OCI-LY7 (cell line): ENCODE data around the gene CRK. TPM values are rescaled to one million over a fixed set of nuclear protein-coding genes. Genes with fewer than 3 reads are reported as not detected.
A peak's percentile ranks its signal among the peaks of the same experiment; 100 is the strongest.

Source experiments
- BruUV-seq: library from RNA; stranded (reverse); fragments of 400-500 nt; replicated peaks from 2 replicates; lab custom pipeline; 2021; lab: Mats Ljungman, UMichigan
- CTCF ChIA-PET: fragments of 300-600 bp; sonication (Branson Sonifier 250); formaldehyde crosslinking; loops from one replicate; lab custom pipeline; 2022; ENCODE audit warnings: antibody characterized with exemption; ENCODE audit not compliant: unreplicated experiment; lab: Charles Lee
- POLR2A ChIA-PET: fragments of 300-600 bp; sonication (Branson Sonifier 250); formaldehyde crosslinking; loops from one replicate; lab custom pipeline; 2022; ENCODE audit warnings: antibody characterized with exemption; lab: Charles Lee
- DNase-seq: peaks from one replicate; pipeline ENCODE4 v3.0.0-alpha.2; 2015; ENCODE audit warnings: low spot score
- H2AFZ ChIP-seq: fragments of 200-600 bp; sonication (generic), shearing (Covaris generic); 2 replicates; pipeline ENCODE4 v1.6.1; 2014; ENCODE audit warnings: mild to moderate bottlenecking, antibody characterized with exemption, low read length, moderate library complexity
- H3K27ac ChIP-seq: fragments of 200-600 bp; sonication (generic); 2 replicates; pipeline ENCODE4 v1.5.1; 2014; ENCODE audit warnings: mixed run types, low read depth, mild to moderate bottlenecking, moderate library complexity, low read length, inconsistent platforms; ENCODE audit not compliant: poor library complexity, severe bottlenecking
- H3K36me3 ChIP-seq: fragments of 200-600 bp; sonication (generic); 2 replicates; pipeline ENCODE4 v1.6.1; 2014; ENCODE audit warnings: mild to moderate bottlenecking, antibody characterized with exemption, low read length, moderate library complexity, mixed read lengths; ENCODE audit not compliant: insufficient read depth
- H3K4me1 ChIP-seq: fragments of 200-600 bp; sonication (generic); 2 replicates; pipeline ENCODE4 v1.5.1; 2014; ENCODE audit warnings: mild to moderate bottlenecking, low read length; ENCODE audit not compliant: insufficient read depth, poor library complexity, severe bottlenecking
- H3K4me2 ChIP-seq: fragments of 200-600 bp; sonication (generic); 2 replicates; pipeline ENCODE4 v1.6.1; 2014; ENCODE audit warnings: mild to moderate bottlenecking, low read length
- H3K4me3 ChIP-seq: fragments of 200-600 bp; sonication (generic); 2 replicates; pipeline ENCODE4 v1.5.1; 2014; ENCODE audit warnings: mild to moderate bottlenecking, low read depth, low read length; ENCODE audit not compliant: poor library complexity, severe bottlenecking
- H3K79me2 ChIP-seq: fragments of 200-600 bp; sonication (generic); 2 replicates; pipeline ENCODE4 v1.6.1; 2016; ENCODE audit warnings: low read depth, mild to moderate bottlenecking, low read length, moderate library complexity, mixed read lengths; ENCODE audit not compliant: insufficient read depth
- H3K9me2 ChIP-seq: fragments of 200-600 bp; sonication (generic); 2 replicates; pipeline ENCODE4 v1.6.1; 2016; ENCODE audit warnings: mild to moderate bottlenecking, low read length, mixed read lengths; ENCODE audit not compliant: insufficient read depth
- H3K9me3 ChIP-seq: fragments of 200-600 bp; sonication (generic); 2 replicates; pipeline ENCODE4 v1.6.1; 2014; ENCODE audit warnings: mild to moderate bottlenecking, mixed run types, low read length, mixed read lengths
- H4K20me1 ChIP-seq: fragments of 200-600 bp; sonication (generic); 2 replicates; pipeline ENCODE4 v1.6.1; 2014; ENCODE audit warnings: mild to moderate bottlenecking, antibody characterized with exemption, low read length, moderate library complexity, mixed read lengths; ENCODE audit not compliant: insufficient read depth
- EZH2phosphoT487 ChIP-seq: fragments of 200-600 bp; sonication (generic); IDR thresholded peaks from 2 replicates; pipeline ENCODE4 v1.6.1; 2018; ENCODE audit warnings: low read depth, borderline replicate concordance, mild to moderate bottlenecking, mixed run types, antibody characterized with exemption, low read length, moderate library complexity, mixed read lengths
- intact Hi-C: fragments of 100-400 bp; cut with micrococcal nuclease; formaldehyde crosslinking; loops from one replicate; pipeline ENCODE4 v1.10.0; 2022; ENCODE audit not compliant: unreplicated experiment
- total RNA-seq, 2 experiments: library from RNA; depleted of rRNA in 1 of 2; stranded (reverse); fragments of >200 nt in 1 of 2; shearing (Covaris generic) in 1 of 2; gene quantifications; 2 replicates each; pipeline ENCODE4 v1.2.3, GENCODE V29; 2014 to 2022
- TF ChIP-seq, protein P1 (sequence below): fragments of 200-600 bp; sonication (generic); conservative IDR thresholded peaks from 2 replicates; pipeline ENCODE4 v1.5.1; 2014; ENCODE audit warnings: mild to moderate bottlenecking, antibody characterized with exemption, low read length, moderate library complexity, mixed read lengths

Gene CRK
- total RNA-seq, 2 experiments from 2014 or later: 30.4 to 32.0 TPM

DNA sequence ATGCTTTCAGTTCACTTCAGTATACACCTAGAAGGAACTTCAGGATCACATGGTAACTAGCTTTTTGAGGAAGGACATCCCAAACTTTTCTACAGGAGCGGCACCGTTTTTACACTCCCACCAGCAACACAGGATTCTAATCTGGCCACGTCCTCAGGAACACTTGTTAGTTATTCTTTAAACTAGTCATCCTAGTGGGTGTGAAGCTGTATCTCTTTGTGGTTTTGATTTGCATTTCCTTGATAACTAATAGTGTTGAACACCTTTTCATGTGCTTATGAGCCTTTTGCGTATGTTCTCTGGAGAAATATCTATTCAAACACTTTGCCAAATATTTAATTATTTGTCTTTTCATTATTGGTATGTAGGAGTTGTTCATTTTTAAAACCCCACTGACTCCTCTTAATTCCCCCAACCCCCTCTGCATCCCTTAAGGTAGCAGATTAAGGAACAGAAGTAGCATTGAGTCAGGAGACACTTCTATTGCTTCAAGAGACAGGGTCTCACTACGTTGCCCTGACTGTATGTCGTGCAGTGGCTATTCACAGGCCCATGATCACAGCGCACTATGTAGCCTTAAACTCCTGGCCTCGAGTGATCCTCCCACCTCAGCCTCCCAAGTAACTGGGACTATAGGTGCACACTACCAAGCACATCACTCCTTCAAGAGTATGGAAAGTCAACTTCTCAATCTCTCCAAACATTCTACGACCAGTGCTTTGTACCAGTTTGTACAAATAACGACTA, 81.4 kb downstream of the CRK start:
- H3K4me1 ChIP-seq: peaks cover 74% of the 10 kb centered on the region
- BruUV-seq: no TSS peak
- H3K27ac ChIP-seq: no peak overlapping the region
- POLR2A ChIA-PET: interaction anchor here (0.6 kb wide), 1 partner anchor 70 kb away, joined by 3 read pairs; no protein-coding TSS in a partner anchor
- H3K4me2 ChIP-seq: peak overlapping the region; percentile 9; the same call in 1 of the 2 replicates
- no peak overlapping the region for H3K4me3 ChIP-seq
- H2AFZ ChIP-seq: no peak overlapping the region
- no peaks in the 10 kb centered on the region for H3K9me2 ChIP-seq
- H4K20me1 ChIP-seq: peaks cover 63% of the 10 kb centered on the region
- intact Hi-C loops: no loop called here
- H3K9me3 ChIP-seq: no peaks in the 10 kb centered on the region
- TF ChIP-seq EZH2phosphoT487: no peak
- TF ChIP-seq, protein P1, sequence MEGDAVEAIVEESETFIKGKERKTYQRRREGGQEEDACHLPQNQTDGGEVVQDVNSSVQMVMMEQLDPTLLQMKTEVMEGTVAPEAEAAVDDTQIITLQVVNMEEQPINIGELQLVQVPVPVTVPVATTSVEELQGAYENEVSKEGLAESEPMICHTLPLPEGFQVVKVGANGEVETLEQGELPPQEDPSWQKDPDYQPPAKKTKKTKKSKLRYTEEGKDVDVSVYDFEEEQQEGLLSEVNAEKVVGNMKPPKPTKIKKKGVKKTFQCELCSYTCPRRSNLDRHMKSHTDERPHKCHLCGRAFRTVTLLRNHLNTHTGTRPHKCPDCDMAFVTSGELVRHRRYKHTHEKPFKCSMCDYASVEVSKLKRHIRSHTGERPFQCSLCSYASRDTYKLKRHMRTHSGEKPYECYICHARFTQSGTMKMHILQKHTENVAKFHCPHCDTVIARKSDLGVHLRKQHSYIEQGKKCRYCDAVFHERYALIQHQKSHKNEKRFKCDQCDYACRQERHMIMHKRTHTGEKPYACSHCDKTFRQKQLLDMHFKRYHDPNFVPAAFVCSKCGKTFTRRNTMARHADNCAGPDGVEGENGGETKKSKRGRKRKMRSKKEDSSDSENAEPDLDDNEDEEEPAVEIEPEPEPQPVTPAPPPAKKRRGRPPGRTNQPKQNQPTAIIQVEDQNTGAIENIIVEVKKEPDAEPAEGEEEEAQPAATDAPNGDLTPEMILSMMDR: no peak
- CTCF ChIA-PET: no interaction called here
- peaks cover 100% of the 10 kb centered on the region for H3K79me2 ChIP-seq
- peaks cover 89% of the 10 kb centered on the region for H3K36me3 ChIP-seq
- no peak for DNase-seq

DNA sequence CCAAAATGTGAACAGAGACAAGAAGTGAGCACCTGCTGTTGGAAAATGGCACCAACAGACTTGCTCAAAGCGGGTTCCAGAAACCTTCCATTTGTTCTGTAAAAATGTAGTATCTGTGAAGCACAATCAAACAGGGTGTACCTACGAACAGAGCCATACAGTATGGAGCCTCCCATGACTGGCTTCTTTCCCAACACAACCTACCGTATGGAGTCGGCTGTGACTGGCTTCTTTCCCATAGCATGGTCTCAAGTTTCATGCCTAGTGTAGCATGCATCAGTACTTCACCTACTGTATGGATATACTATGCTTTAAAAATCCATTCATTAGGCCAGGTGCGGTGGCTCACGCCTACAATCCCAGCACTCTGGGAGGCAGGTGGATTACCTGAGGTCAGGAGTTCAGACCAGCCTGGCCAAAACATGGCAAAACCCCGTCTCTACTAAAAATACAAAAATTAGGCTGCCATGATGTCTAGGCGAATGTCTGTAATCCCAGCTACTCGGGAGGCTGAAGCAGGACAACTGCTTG, 82.3 kb downstream of the CRK start:
- no peak overlapping the region for H3K4me3 ChIP-seq
- BruUV-seq: no TSS peak
- H4K20me1 ChIP-seq: peaks cover 56% of the 10 kb centered on the region
- no peak overlapping the region for H3K4me2 ChIP-seq
- no peaks in the 10 kb centered on the region for H3K9me2 ChIP-seq
- peaks cover 66% of the 10 kb centered on the region for H3K4me1 ChIP-seq
- H3K9me3 ChIP-seq: no peaks in the 10 kb centered on the region
- intact Hi-C loops: no loop called here
- H3K79me2 ChIP-seq: peaks cover 100% of the 10 kb centered on the region
- no peak for DNase-seq
- CTCF ChIA-PET: no interaction called here
- no peak for TF ChIP-seq EZH2phosphoT487
- H3K27ac ChIP-seq: no peak overlapping the region
- H2AFZ ChIP-seq: no peak overlapping the region
- POLR2A ChIA-PET: no interaction called here
- peaks cover 80% of the 10 kb centered on the region for H3K36me3 ChIP-seq

DNA sequence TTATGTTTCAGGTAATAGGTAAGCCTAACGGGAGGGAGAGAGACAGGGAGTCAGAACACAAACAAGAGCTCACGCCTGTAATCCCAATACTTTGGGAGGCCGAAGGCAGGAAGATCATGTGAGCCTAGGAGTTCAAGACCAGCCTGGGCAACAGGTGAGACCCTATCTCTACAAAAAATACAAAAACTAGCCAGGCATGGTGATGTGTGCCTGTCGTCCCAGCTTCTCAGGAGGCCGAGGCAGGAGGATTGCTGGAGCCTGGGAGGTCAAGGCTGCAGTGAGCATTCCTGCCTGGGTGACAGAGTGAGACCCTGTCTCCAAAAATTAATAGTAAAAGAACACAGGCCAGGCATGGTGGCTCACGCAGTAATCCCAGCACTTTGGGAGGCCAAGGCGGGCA, 83.4 kb downstream of the CRK start:
- H2AFZ ChIP-seq: no peak overlapping the region
- intact Hi-C loops: no loop called here
- H3K36me3 ChIP-seq: peaks cover 69% of the 10 kb centered on the region
- H3K9me2 ChIP-seq: no peaks in the 10 kb centered on the region
- CTCF ChIA-PET: no interaction called here
- H3K79me2 ChIP-seq: peaks cover 100% of the 10 kb centered on the region
- no peak for DNase-seq
- H3K4me1 ChIP-seq: peaks cover 54% of the 10 kb centered on the region
- no peak overlapping the region for H3K4me3 ChIP-seq
- no peak overlapping the region for H3K27ac ChIP-seq
- H4K20me1 ChIP-seq: peaks cover 52% of the 10 kb centered on the region
- TF ChIP-seq EZH2phosphoT487: no peak
- TF ChIP-seq, protein P1: no peak
- POLR2A ChIA-PET: interaction anchor here (1.1 kb wide), 1 partner anchor 7 kb away, joined by 4 read pairs; no protein-coding TSS in a partner anchor
- no peaks in the 10 kb centered on the region for H3K9me3 ChIP-seq
- BruUV-seq: no TSS peak
- H3K4me2 ChIP-seq: no peak overlapping the region
